Activated CD8-positive, alpha-beta memory T cell treated with anti-CD3 and anti-CD28 coated beads for 36 hours (primary cell): ENCODE results near the gene ADAM8. TPM values are rescaled to one million over a fixed set of nuclear protein-coding genes. Genes with fewer than 3 reads are reported as not detected.
"Not testable (repeated sequence)": the region's sequence is repeated elsewhere in the genome, so short reads cannot be mapped to it uniquely, and the experiment has no call there.

Experiments used
- CTCF ChIA-PET: fragments of 350-600 bp; sonication (Branson Sonifier 250); formaldehyde crosslinking; loops from one replicate; lab custom pipeline; 2021; ENCODE audit warnings: antibody characterized with exemption; lab: Charles Lee
- POLR2A ChIA-PET: fragments of 350-600 bp; sonication (Branson Sonifier 250); formaldehyde crosslinking; loops from one replicate; lab custom pipeline; 2021; ENCODE audit warnings: antibody characterized with exemption; lab: Charles Lee
- total RNA-seq, 2 experiments: library from RNA; stranded (reverse); gene quantifications; one replicate each; pipeline ENCODE4 v1.2.3, GENCODE V29; 2021

Gene ADAM8
- 10 to 100 TPM; 68.5 to 70.1 TPM for total RNA-seq

DNA sequence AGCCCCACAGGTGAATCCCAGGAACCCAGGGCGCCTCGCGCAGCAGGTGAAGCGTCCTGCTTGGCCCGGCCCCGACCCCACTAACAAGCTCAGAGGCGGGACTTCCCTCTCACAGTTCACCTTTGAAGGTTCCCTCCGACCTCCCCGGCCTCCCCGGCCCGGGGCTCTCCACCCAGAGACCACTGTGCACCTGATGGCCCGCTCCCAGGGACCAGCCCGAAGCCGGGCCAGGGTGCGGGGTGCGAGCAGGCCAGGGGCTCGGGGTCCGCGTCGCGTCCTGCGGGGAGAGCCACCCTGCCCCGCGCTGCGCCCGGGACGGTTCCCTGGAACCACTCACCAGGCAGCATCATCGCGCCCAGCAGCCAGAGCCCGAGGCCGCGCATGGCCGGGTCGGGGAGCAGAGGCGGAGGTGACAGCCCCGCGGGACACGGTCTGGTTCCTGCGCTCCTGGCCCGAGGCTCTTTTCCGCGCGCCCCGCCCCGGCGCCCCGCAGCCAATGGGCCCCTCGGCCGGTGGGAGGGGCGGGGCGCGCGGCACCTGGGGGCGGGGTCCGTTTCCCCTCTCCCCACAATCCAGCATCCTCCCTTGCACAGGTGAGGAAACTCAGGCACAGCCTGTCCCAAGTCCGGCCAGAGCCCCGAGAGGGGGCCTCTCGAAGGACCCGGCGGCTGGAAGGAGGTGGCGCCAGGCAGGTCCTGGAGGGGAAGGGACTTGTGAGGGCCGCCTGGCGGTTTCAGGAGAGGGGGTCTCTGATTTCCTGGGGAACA lies at the start of gene ADAM8:
Gene ADAM8, minus strand, starts transcription at position 434 of the 767 bp plus-strand sequence. Its CDS starts 51 bp downstream, at position 383.
- ChIA-PET CTCF (interaction anchor here (1.5 to 3.0 kb wide), 4 partner anchors 13 to 115 kb away, joined by 4 to 25 read pairs (median 8); no protein-coding TSS in a partner anchor), POLR2A (interaction anchor here (0.6 to 7.8 kb wide), 2 partner anchors 16 to 136 kb away, joined by 3 to 111 read pairs; no protein-coding TSS in a partner anchor)

DNA sequence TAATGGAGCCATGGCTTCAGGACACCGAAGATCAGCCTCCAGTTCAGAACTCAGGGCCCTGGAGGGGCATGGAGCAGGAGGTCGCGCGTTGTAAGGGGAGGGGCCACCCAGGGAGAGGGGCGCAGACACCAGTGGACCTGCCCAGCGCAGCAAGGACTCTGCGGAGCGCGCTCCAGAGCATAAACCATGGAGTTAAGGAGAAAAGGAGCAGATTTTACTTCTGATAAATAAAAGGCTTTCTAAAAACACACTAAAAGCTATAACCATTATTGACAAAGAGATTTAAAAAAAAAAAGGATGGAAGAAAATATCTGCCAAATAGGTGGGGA lies 49.5 kb upstream of the ADAM8 start:
- ChIA-PET CTCF (no interaction called here), POLR2A (no interaction called here)

- CTCF ChIA-PET: interaction anchor here (0.6 to 0.7 kb wide), 2 partner anchors 55 to 91 kb away, joined by 4 read pairs; no protein-coding TSS in a partner anchor
- POLR2A ChIA-PET: interaction anchor here (0.5 to 0.7 kb wide), 2 partner anchors 36 to 64 kb away, joined by 3 to 6 read pairs; no protein-coding TSS in a partner anchor
Observed at GRCh38 chr10:133325440-133326222, 49.0 kb upstream of the ADAM8 start.

DNA sequence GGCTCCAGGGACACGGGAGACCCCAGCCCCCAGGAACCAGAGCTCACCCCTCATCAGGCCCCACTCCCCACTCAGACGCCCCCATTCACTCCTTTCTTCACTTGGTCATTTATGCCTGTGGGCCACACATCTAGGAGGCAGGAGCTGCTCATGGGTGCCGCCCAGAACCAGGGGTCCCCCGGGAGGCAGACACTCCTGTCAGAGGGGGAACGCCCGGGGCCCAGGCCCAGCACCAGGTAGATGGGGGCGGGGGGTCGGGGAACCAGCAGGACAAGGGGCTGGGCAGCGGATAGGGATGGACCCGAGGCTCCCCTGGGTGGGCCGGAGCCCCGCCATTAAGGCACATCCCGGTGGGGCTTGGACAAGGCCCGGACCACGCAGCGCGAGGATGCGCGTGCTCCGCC lies 48.2 kb upstream of the ADAM8 start:
- ChIA-PET CTCF (interaction anchor here (0.6 to 0.8 kb wide), 3 partner anchors 54 to 195 kb away, joined by 3 to 4 read pairs (median 4); no protein-coding TSS in a partner anchor), POLR2A (interaction anchor here (0.5 to 0.7 kb wide), 2 partner anchors 37 to 63 kb away, joined by 3 to 6 read pairs; no protein-coding TSS in a partner anchor)

- ChIA-PET POLR2A (no interaction called here), CTCF (interaction anchor here (0.8 to 1.6 kb wide), 2 partner anchors 9 to 196 kb away, joined by 3 to 6 read pairs; no protein-coding TSS in a partner anchor)
Observed at GRCh38 chr10:133324198-133324792, 47.6 kb upstream of the ADAM8 start.

GRCh38 chr10:133322064-133322709 lies 45.5 kb upstream of the ADAM8 start:
- CTCF ChIA-PET: interaction anchor here (1.4 kb wide), 1 partner anchor 7 kb away, joined by 8 read pairs; no protein-coding TSS in a partner anchor
- POLR2A ChIA-PET: not testable (repeated sequence)

GRCh38 chr10:133320852-133321422 lies 44.3 kb upstream of the ADAM8 start:
- POLR2A ChIA-PET: interaction anchor here (0.7 kb wide), 1 partner anchor 40 kb away, joined by 5 read pairs; no protein-coding TSS in a partner anchor

DNA sequence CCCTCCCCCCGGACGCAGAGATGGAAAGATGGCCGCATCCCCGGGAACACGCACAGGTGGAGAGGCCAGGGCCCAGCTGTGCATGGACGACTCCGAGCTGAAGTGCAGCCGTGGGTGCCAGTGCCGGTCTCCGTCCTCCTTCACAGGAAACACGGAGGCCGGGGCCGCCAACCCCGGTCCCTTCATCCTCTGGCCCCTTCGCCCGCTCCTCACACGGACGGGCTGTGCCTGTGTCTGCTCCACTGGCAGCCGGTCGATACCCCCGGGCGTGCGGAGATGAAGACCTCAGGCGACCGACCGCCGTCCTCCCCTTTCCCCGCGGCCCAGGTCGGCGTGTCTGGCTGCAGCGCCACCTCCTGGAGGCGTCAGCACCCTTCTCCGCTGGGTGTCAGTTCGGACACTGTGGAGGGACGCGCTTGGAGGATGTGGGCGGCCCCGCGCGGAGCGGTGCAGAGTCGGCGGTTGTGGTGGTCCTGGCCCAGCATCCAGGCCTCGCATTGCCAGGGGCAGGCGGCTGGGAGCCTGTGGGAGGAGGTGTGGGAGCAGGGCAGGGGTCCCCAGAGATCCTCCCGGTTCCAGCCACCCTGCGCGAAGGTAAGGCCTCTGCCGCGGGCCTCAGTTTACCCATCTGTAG lies 41.9 kb upstream of the ADAM8 start:
- POLR2A ChIA-PET: no interaction called here

More at GRCh38 chr10:133320852-133321422, 44.3 kb upstream of the ADAM8 start:
- CTCF ChIA-PET: interaction anchor here (1.1 to 1.4 kb wide), 2 partner anchors 9 to 178 kb away, joined by 3 to 8 read pairs; no protein-coding TSS in a partner anchor

DNA sequence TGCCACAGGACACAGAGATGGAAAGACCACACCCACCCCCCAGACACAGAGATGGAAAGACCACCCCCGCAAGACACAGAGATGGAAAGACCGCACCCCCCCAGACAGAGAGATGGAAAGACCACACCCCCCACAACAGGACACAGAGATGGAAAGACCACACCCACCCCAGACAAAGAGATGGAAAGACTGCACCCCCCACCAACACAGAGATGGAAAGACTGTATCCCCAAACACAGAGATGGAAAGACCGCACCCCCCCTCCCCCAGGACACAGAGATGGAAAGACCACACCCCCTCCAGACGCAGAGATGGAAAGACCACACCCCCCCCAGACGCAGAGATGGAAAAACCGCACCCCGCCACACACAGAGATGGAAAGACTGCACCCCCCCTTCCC lies 40.1 kb upstream of the ADAM8 start:
- ChIA-PET POLR2A (no interaction called here), CTCF (no interaction called here)

More for the DNA sequence above, 41.9 kb upstream of the ADAM8 start:
- CTCF ChIA-PET: interaction anchor here (0.6 kb wide), 2 partner anchors 11 to 40 kb away, joined by 3 read pairs; no protein-coding TSS in a partner anchor

DNA sequence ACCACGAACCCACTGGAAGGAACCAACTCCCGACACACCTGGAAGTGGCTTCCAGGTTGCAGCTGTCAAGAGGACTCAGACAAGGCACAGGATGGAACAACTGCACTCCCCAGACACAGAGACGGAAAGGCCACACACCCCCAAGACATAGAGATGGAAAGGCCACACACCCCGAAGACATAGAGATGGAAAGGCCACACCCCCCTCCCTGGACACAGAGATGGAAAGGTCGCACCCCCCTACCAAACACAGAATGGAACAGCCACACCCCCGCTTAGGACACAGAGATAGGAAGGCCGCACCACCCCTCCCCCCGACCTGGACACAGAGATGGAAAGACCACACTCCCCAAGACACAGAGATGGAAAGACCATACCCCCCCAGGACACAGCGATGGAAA lies 39.6 kb upstream of the ADAM8 start:
- POLR2A ChIA-PET: no interaction called here
- CTCF ChIA-PET: interaction anchor here (2.1 kb wide), 1 partner anchor 13 kb away, joined by 11 read pairs; no protein-coding TSS in a partner anchor

DNA sequence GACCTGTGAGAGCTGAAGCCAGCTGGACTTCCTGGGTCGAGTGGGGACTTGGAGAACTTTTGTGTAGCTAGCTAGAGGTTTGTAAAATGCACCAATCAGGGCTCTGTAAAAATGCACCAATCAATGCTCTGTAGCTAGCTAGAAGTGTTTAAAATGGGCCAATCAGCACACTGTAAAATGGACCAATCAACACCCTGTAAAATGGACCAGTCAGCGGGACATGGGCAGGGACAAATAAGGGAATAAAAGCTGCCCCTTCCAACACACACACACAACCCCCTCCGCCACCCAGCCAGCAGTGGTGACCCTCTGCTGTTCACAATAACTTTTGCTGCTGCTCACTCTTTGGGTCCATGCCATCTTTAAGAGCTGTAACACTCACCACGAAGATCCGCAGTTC lies 39.2 kb upstream of the ADAM8 start:
- POLR2A ChIA-PET: no interaction called here

GRCh38 chr10:133314911-133315310 lies 38.2 kb upstream of the ADAM8 start:
- ChIA-PET CTCF (interaction anchor here (0.7 to 2.1 kb wide), 4 partner anchors 9 to 30 kb away, joined by 3 to 11 read pairs (median 5); no protein-coding TSS in a partner anchor), POLR2A (no interaction called here)

More for the DNA sequence above, 39.2 kb upstream of the ADAM8 start:
- CTCF ChIA-PET: interaction anchor here (2.1 kb wide), 1 partner anchor 14 kb away, joined by 11 read pairs; no protein-coding TSS in a partner anchor

DNA sequence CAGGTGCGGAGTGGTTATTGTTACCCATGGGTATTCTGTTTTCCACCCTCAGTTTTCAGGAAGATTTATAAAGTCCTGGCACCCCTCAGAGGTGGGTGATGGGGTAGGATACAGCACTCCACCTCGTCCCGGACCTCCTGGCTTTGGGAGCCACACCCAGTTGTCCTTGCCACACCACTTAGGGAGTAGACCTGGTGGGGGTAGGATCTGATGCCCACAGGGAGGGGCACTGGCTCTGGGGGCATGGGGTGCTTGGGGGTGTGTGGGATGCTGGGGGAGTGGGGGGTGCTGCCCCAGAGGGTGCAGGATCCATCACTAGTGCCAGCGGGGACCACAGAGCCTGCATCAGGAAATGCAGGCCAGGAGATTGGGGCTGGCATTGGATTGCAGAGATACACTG lies 36.5 kb upstream of the ADAM8 start:
- ChIA-PET POLR2A (no interaction called here), CTCF (no interaction called here)

DNA sequence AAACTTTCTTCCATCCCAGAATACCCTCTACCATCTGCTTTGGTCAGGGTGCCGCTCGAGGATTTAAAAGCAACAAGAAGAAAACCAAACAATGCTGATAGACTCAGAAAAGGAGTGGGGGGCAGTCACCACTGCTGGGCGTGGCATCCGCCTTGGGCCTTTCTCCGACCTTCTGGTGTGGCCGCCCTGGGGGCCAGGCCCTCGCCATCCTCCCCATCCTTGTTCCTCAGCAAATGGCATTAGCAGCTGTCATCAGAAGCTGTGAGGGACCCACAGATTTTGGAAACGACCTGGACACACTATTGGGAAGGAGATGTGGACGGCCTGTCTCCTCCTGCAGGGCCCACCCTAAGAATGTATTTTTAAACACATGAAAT lies 36.1 kb upstream of the ADAM8 start:
- CTCF ChIA-PET: interaction anchor here (0.7 kb wide), 1 partner anchor 16 kb away, joined by 3 read pairs; no protein-coding TSS in a partner anchor
- POLR2A ChIA-PET: no interaction called here

DNA sequence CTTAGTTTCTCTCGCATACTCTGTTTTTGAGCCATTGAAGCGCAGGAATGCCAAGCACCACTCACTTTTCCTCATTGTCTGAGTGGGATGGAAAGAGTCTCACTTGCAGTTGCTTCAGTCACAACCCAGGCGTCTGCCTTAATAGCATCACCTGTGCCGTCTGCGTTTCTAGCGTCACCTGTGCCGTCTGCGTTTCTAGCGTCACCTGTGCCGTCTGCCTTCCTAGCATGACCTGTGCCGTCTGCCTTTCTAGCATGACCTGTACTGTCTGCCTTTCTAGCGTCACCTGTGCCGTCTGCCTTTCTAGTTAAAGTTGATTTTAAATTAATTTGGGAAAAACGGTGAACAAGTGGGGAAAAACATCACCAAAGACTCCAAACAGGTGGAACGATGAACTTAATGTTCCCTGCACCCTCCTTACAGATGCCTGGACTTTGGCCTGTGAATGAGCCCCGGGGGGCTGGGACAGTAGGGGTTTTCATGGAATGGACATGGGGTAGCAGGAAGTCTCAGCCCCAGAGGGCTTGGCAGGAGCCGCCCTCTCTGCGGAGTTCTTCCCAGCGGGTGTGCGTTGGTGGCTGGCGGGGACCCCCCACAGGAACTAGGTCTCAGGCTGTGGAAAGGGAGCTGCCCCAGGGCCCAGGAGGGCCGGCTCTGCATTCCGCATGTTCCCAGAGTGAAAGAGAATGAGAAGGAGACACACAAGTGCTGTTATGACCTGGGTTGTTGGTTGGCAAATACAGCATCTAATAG lies 35.5 kb upstream of the ADAM8 start:
- ChIA-PET CTCF (interaction anchor here (0.7 kb wide), 1 partner anchor 17 kb away, joined by 3 read pairs; no protein-coding TSS in a partner anchor), POLR2A (no interaction called here)

GRCh38 chr10:133311570-133311969 lies 34.9 kb upstream of the ADAM8 start:
- CTCF ChIA-PET: no interaction called here

GRCh38 chr10:133310789-133311188 lies 34.1 kb upstream of the ADAM8 start:
- CTCF ChIA-PET: no interaction called here
- POLR2A ChIA-PET: no interaction called here

More at GRCh38 chr10:133311570-133311969, 34.9 kb upstream of the ADAM8 start:
- POLR2A ChIA-PET: no interaction called here
